CD4-positive, alpha-beta T cell treated with Interleukin-6 at 100 ng/mL for 8 hours (primary cell): Measurements from ENCODE around the gene ATP11A.

ENCODE experiments used
- DNase-seq: peaks from one replicate; pipeline ENCODE4 v3.0.0-alpha.2; 2020; ENCODE audit warnings: mixed read lengths, low spot score

Gene ATP11A

DNA sequence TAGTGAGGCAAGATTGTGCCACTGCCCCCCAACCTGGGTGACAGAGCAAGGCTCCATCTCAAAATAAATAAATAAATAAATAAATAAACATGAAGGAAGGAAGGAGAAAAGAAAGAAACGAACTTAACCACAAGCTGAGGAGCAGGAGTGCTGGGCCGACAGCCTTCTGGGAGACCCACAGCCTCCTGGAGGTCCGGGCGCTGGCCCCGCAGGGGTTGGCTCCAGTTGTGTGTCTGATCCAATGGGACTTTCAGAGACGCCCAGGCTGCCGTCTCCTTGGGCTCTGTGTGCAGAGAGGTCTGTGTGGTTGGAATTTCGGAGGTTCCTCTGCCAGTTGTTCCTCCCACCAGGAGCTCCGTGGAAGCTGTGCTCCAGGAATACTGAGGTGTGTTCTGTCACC lies 243.1 kb downstream of the ATP11A start:
- DNase-seq = no peak

DNA sequence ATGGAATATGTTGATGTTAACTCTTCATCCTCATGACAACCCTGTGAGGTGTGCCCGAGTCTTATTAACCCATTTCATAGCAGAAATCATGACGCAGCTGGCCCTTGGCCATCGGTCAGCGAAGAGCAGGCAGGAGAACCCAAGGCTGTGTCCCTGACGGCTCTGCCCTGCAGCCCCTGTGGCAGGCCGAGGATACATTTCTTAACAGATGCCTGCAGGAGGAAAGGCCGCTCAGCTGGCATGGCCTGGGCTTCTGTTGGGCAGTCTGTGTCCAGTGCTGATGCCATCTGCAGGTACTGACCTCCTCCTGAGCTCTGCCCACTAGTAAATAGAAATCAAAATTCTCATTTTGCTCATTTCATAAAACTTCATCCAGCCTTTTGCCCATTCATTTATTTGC lies 243.8 kb downstream of the ATP11A start:
- DNase-seq = no peak

DNA sequence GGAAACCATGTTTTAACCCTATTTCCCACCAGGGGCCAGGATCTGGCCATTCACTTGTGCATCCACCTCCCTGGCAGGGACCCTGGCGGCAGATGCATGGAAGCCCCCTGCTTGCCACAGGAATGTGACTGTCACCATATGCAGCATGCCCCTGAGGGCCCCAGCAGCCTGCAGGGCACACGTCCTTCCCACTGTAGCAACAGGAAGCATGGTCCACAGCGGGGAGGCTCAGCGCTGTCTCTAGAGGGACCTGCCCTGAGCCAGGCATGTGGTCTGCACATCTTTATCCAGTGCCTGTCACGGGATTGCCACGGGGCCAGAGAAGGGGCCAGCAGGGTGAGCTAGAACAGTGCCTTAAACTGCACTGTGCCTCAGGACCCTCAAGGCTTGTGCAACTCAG lies 244.2 kb downstream of the ATP11A start:
- no peak for DNase-seq
